GM12878 (cell line): ENCODE data around the gene BCCIP. TPM values are rescaled to one million over a fixed set of nuclear protein-coding genes. Genes with fewer than 3 reads are reported as not detected.

Experiments used
- ATAC-seq: fragments of 200-7000 bp; cut with Tn5 transposase; 3 replicates; pipeline ENCODE4 v1.9.1; 2020; ENCODE audit warnings: mild to moderate bottlenecking, moderate library complexity
- BruUV-seq: library from RNA; stranded (reverse); fragments of 400-500 nt; replicated peaks from 2 replicates; lab custom pipeline; 2021; lab: Mats Ljungman, UMichigan
- CTCF ChIA-PET: fragments of 300-600 bp; sonication (Branson Sonifier 250); formaldehyde crosslinking; extraction: SDS; loops from one replicate; lab custom pipeline; 2021; ENCODE audit warnings: inconsistent platforms; lab: Yijun Ruan, JAX
- POLR2A ChIA-PET: fragments of 350-600 bp; formaldehyde crosslinking; extraction: SDS; loops from one replicate; lab custom pipeline; 2021; ENCODE audit warnings: inconsistent platforms; lab: Charles Lee
- RAD21 ChIA-PET: fragments of 300-600 bp; sonication (Branson Sonifier 250); formaldehyde crosslinking; loops from one replicate; lab custom pipeline; 2023; ENCODE audit warnings: antibody characterized with exemption; ENCODE audit not compliant: unreplicated experiment; lab: Charles Lee
- SMC1A ChIA-PET: fragments of 300-600 bp; sonication (Branson Sonifier 250); formaldehyde crosslinking; loops from one replicate; lab custom pipeline; 2023; ENCODE audit not compliant: unreplicated experiment, uncharacterized antibody; lab: Charles Lee
- DNase-seq: peaks from one replicate; pipeline ENCODE4 v3.0.0-alpha.2; 2011; ENCODE audit warnings: low read depth, low spot score
- FAIRE-seq: peaks from 3 replicates; lab custom pipeline; 2011; peaks lifted over from hg19 to GRCh38; lab: Jason Lieb, UNC
- H2AFZ ChIP-seq: 2 replicates; pipeline ENCODE4 v1.6.0; 2011; ENCODE audit warnings: low read depth, low read length, control low read depth; ENCODE audit not compliant: control insufficient read depth
- H3K27ac ChIP-seq: 2 replicates; pipeline ENCODE4 v1.5.1; 2011; ENCODE audit warnings: control low read depth; ENCODE audit not compliant: control insufficient read depth, insufficient read depth
- H3K27me3 ChIP-seq, 2 experiments: replicated peaks in 1 of 2; 2 replicates each; pipeline versions ENCODE4 v1.6.0 to v1.6.1; 2011; ENCODE audit warnings: low read length in 1 of 2; ENCODE audit not compliant: control insufficient read depth in 2 of 2, insufficient read depth in 2 of 2
- H3K36me3 ChIP-seq, 2 experiments: 2 replicates each; pipeline ENCODE4 v1.5.1; 2011; ENCODE audit warnings: low read length in 1 of 2; ENCODE audit not compliant: control insufficient read depth in 2 of 2, insufficient read depth in 2 of 2
- H3K4me1 ChIP-seq: 2 replicates; pipeline ENCODE4 v1.6.1; 2011; ENCODE audit warnings: mild to moderate bottlenecking, low read length, moderate library complexity, mixed read lengths; ENCODE audit not compliant: control insufficient read depth, insufficient read depth
- H3K4me2 ChIP-seq: 2 replicates; pipeline ENCODE4 v1.6.0; 2011; ENCODE audit warnings: control low read depth; ENCODE audit not compliant: control insufficient read depth, insufficient read depth
- H3K4me3 ChIP-seq: fragments of 200-600 bp; sonication (generic); 2 replicates; pipeline ENCODE4 v1.5.1; 2016
- H3K79me2 ChIP-seq: 2 replicates; pipeline ENCODE4 v1.6.0; 2011; ENCODE audit warnings: low read length; ENCODE audit not compliant: control insufficient read depth, insufficient read depth
- H3K9ac ChIP-seq: 2 replicates; pipeline ENCODE4 v1.8.0; 2011; ENCODE audit warnings: low read length, control low read depth, mixed read lengths; ENCODE audit not compliant: control insufficient read depth, insufficient read depth
- H3K9me3 ChIP-seq: replicated peaks from 3 replicates; pipeline ENCODE4 v1.5.1; 2011; ENCODE audit warnings: mild to moderate bottlenecking, low read length; ENCODE audit not compliant: control insufficient read depth, insufficient read depth
- H4K20me1 ChIP-seq: 2 replicates; pipeline ENCODE4 v1.6.0; 2011; ENCODE audit not compliant: control insufficient read depth, insufficient read depth
- ASH2L ChIP-seq: fragments of 300-600, 200-600 bp; sonication (generic); IDR thresholded peaks from 2 replicates; pipeline ENCODE4 v1.6.1; 2017; ENCODE audit warnings: low read depth, mild to moderate bottlenecking, borderline replicate concordance
- ATF7 ChIP-seq: fragments of 450-650 bp; IDR thresholded peaks from 2 replicates; pipeline ENCODE4 v1.6.1; 2016; ENCODE audit warnings: low read depth, mild to moderate bottlenecking
- BCL3 ChIP-seq: IDR thresholded peaks from 2 replicates; pipeline ENCODE4 v1.6.1; 2011; ENCODE audit warnings: borderline replicate concordance, low read depth, mild to moderate bottlenecking, moderate library complexity, low read length; ENCODE audit not compliant: insufficient read depth, poor library complexity, severe bottlenecking
- CHD4 ChIP-seq: fragments of 200-600 bp; sonication (generic); IDR thresholded peaks from 2 replicates; pipeline ENCODE4 v1.6.1; 2016; ENCODE audit warnings: mild to moderate bottlenecking
- CUX1 ChIP-seq: IDR thresholded peaks from 2 replicates; pipeline ENCODE4 v1.6.1; 2012; ENCODE audit warnings: improper control_type of control experiment, low read depth, low read length; ENCODE audit not compliant: insufficient replicate concordance
- IKZF1 ChIP-seq: fragments of 450-650 bp; conservative IDR thresholded peaks from 2 replicates; pipeline ENCODE4 v1.6.1; 2017; ENCODE audit warnings: antibody characterized with exemption, mild to moderate bottlenecking
- MEF2A ChIP-seq: IDR thresholded peaks from 2 replicates; pipeline ENCODE4 v1.6.1; 2011; ENCODE audit warnings: low read depth, mild to moderate bottlenecking, low read length, moderate library complexity; ENCODE audit not compliant: insufficient read depth
- MTA2 ChIP-seq: fragments of 450-650 bp; IDR thresholded peaks from 2 replicates; pipeline ENCODE4 v1.6.1; 2016; ENCODE audit warnings: low read depth, mild to moderate bottlenecking, moderate library complexity
- NBN ChIP-seq: fragments of 450-650 bp; IDR thresholded peaks from 2 replicates; pipeline ENCODE4 v1.6.1; 2016
- NKRF ChIP-seq: fragments of 450-650 bp; conservative IDR thresholded peaks from 2 replicates; pipeline ENCODE4 v1.6.1; 2017; ENCODE audit warnings: mild to moderate bottlenecking, moderate library complexity
- SP1 ChIP-seq: IDR thresholded peaks from one replicate; pipeline ENCODE4 v1.6.1; 2011; ENCODE audit warnings: low read depth, low read length
- STAT1 ChIP-seq: fragments of 450-650 bp; conservative IDR thresholded peaks from 2 replicates; pipeline ENCODE4 v1.6.1; 2014; ENCODE audit warnings: antibody characterized with exemption, mild to moderate bottlenecking
- USF1 ChIP-seq: IDR thresholded peaks from 2 replicates; pipeline ENCODE4 v1.6.1; 2011; ENCODE audit warnings: borderline replicate concordance, low read depth, mild to moderate bottlenecking, moderate library complexity, mixed read lengths, low read length; ENCODE audit not compliant: insufficient read depth; ENCODE audit errors: extremely low read length
- ZNF217 ChIP-seq: fragments of 450-650 bp; IDR thresholded peaks from 2 replicates; pipeline ENCODE4 v1.6.1; 2017; ENCODE audit warnings: antibody characterized with exemption, mild to moderate bottlenecking
- WGBS: methylation state at CpG from one replicate; pipeline ENCODE4 v1.1.6; 2016; ENCODE audit warnings: low lambda C conversion rate; ENCODE audit not compliant: insufficient replicate concordance, insufficient coverage; ENCODE audit errors: missing lambda C conversion rate; 5-methylcytosine and 5-hydroxymethylcytosine counted together
- in situ Hi-C: fragments of 300-500 bp; cut with MboI; formaldehyde crosslinking; loops from 9 replicates; pipeline ENCODE4 v1.14.3; 2018; ENCODE audit warnings: mixed read lengths
- intact Hi-C: fragments of 100-400 bp; cut with micrococcal nuclease; formaldehyde crosslinking; loops from one replicate; pipeline ENCODE4 v1.14.2; 2022; ENCODE audit not compliant: unreplicated experiment
- polyA plus RNA-seq, 11 experiments: library from polyadenylated mRNA; depleted of rRNA in 4 of 11; unstranded in 6 of 11; stranded (reverse) in 5 of 11; fragments of >200 nt; fragmentation: Nextera tagmentation in 4 of 11; fragmentation: Illumina TruSeq in 1 of 11; extraction: Ambion mirVana in 4 of 11; extraction: Trizol in 1 of 11; gene quantifications; 1 replicate in 1 of 11; 2 replicates in 10 of 11; pipeline versions ENCODE4 v1.2.1 to v1.2.3, GENCODE V29; 2011 to 2016; ENCODE audit warnings: inconsistent platforms in 2 of 11, missing spikeins in 2 of 11, low read depth in 1 of 11
- total RNA-seq, 4 experiments: library from RNA; depleted of rRNA in 3 of 4; stranded (reverse); fragments of >200 nt in 3 of 4; fragmentation: Illumina TruSeq in 1 of 4; extraction: Trizol in 1 of 4; gene quantifications; 2 replicates each; pipeline versions ENCODE4 v1.2.1 to v1.2.3, GENCODE V29; 2013 to 2021

Gene BCCIP
- total and polyA plus RNA-seq, 10 of the 15 experiments (the other 5 are each of a cell fraction or from before 2014, with no cell fraction given) = 61.2 to 225 (median 127) TPM

- Histone ChIP-seq H3K4me1 (no peaks in the 10 kb centered on the region), H3K9me3 (no peaks in the 10 kb centered on the region; the same call in 2 of the 3 replicates), H3K79me2 (no peaks in the 10 kb centered on the region), H3K4me3 (no peak overlapping the region), H3K27ac (no peak overlapping the region), H3K36me3 (no peaks in the 10 kb centered on the region), H2AFZ (no peak overlapping the region), H3K27me3 (no peaks in the 10 kb centered on the region), H4K20me1 (no peaks in the 10 kb centered on the region), H3K4me2 (no peak overlapping the region), H3K9ac (no peak overlapping the region)
- in situ Hi-C loops = no loop called here
- no TSS peak for BruUV-seq
- SMC1A ChIA-PET = interaction anchor here (0.6 to 2.6 kb wide), 5 partner anchors 12 to 997 kb away, joined by 3 to 9 read pairs (median 3); no protein-coding TSS in a partner anchor
- ATAC-seq (no peak), FAIRE-seq (no peak), DNase-seq (no peak)
- intact Hi-C loops = no loop called here
- WGBS = 64% methylated on average over 1 of the region's 1 CpG
- RAD21 ChIA-PET = interaction anchor here (1.4 kb wide), 1 partner anchor 14 kb away, joined by 4 read pairs; no protein-coding TSS in a partner anchor
- CTCF ChIA-PET = interaction anchor here (0.7 to 1.5 kb wide), 4 partner anchors 11 to 621 kb away, joined by 3 to 6 read pairs (median 4); no protein-coding TSS in a partner anchor
- POLR2A ChIA-PET = no interaction called here
- TF ChIP-seq ATF7 (no peak), NKRF (no peak), BCL3 (no peak), IKZF1 (no peak), MEF2A (no peak), ASH2L (no peak), SP1 (no peak), ZNF217 (no peak), NBN (no peak), CUX1 (no peak), MTA2 (no peak), USF1 (no peak), CHD4 (no peak), STAT1 (no peak)
Measured at GRCh38 chr10:125882596-125882995, 59.2 kb downstream of the BCCIP start.
